Body of pancreas (tissue), 4 donors: Measurements from ENCODE around the gene TMSB10. TPM values are rescaled to one million over a fixed set of nuclear protein-coding genes. Genes with fewer than 3 reads are reported as not detected.
"Not testable (repeated sequence)": the region's sequence is repeated elsewhere in the genome, so short reads cannot be mapped to it uniquely, and the experiment has no call there.

ENCODE experiments used
- ATAC-seq: fragments of 150-250 bp; one replicate; pipeline ENCODE4 v1.9.1; 2016
- DNase-seq, 4 donors: peaks; one replicate each; pipeline ENCODE4 v3.0.0-alpha.2; 2019
- H3K27ac ChIP-seq, 4 donors: fragments of 200-600 bp; sonication (generic); 1 replicate in 3 of 4; 2 replicates in 1 of 4; pipeline versions ENCODE4 v1.5.1 to v1.6.1; 2016 to 2019; ENCODE audit warnings: mild to moderate bottlenecking in 1 of 4, mixed read lengths in 1 of 4, moderate library complexity in 1 of 4
- H3K27me3 ChIP-seq, 2 donors: fragments of 200-600 bp; sonication (generic); one replicate each; pipeline ENCODE4 v1.6.0; 2016; ENCODE audit warnings: mild to moderate bottlenecking in 1 of 2
- H3K36me3 ChIP-seq, 2 donors: fragments of 200-600 bp; sonication (generic); replicated peaks in 1 of 2; 2 replicates each; pipeline ENCODE4 v1.5.1; 2016; ENCODE audit warnings: low read depth in 2 of 2; ENCODE audit not compliant: insufficient read depth in 1 of 2
- H3K4me1 ChIP-seq: fragments of 200-600 bp; sonication (generic); one replicate; pipeline ENCODE4 v1.6.0; 2016
- H3K4me3 ChIP-seq, 2 donors: fragments of 200-600 bp; sonication (generic); 1 replicate in 1 of 2; 2 replicates in 1 of 2; pipeline ENCODE4 v1.5.1; 2016 to 2019
- H3K9me3 ChIP-seq, 3 donors: fragments of 200-600 bp; sonication (generic); 1 replicate in 2 of 3; 2 replicates in 1 of 3; pipeline ENCODE4 v1.5.1; 2016
- POLR2A ChIP-seq, 3 donors: fragments of 450-650 bp; IDR thresholded peaks; one replicate each; pipeline ENCODE4 v1.6.1; 2016; ENCODE audit warnings: antibody characterized with exemption in 3 of 3, mild to moderate bottlenecking in 2 of 3
- WGBS, 2 donors: methylation state at CpG; one replicate each; pipeline ENCODE4 v1.1.5; 2017; 5-methylcytosine and 5-hydroxymethylcytosine counted together
- intact Hi-C: fragments of 100-400 bp; cut with DNase I; formaldehyde crosslinking; loops from one replicate; pipeline ENCODE4 v1.15.1; 2023
- total RNA-seq, 2 donors: library from RNA; depleted of rRNA; stranded (reverse); fragments of >200 nt; gene quantifications; one replicate each; pipeline ENCODE4 v1.1.0, GENCODE V29; 2016
- TF ChIP-seq, protein P1 (sequence below), 7 experiments: fragments of 450-650 bp in 4 of 7; fragments of 200-600 bp in 3 of 7; sonication (generic) in 3 of 7; IDR thresholded peaks; one replicate each; pipeline ENCODE4 v1.5.1; 2016 to 2019; ENCODE audit warnings: antibody characterized with exemption in 7 of 7

Gene TMSB10
- total RNA-seq, 2 donors from 2014 or later, result 672 to 866 TPM

DNA sequence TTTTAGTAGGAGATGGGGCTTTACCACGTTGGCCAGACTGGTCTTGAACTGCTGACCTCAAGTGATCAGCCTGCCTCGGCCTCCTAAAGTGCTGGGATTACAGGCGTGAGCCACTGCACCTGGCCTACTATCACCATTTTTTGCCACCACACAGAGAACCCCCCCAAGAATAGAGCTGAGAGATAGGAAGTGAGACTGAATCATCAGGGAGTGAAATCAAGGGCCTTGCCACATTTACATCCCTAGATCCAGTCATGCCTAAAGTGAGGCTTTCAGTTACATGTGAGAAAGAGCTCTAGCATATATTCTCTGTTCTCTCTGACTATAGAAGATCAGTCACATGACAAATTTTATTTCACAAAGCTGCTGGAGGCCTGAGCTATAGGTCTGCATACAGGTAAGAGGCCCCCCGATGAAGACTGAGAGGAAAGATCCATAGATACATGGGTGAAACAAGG is 37.5 kb downstream of the TMSB10 start:
- TF ChIP-seq POLR2A (IDR thresholded peaks at IDR 0.05), result no peak
- TF ChIP-seq, protein P1, sequence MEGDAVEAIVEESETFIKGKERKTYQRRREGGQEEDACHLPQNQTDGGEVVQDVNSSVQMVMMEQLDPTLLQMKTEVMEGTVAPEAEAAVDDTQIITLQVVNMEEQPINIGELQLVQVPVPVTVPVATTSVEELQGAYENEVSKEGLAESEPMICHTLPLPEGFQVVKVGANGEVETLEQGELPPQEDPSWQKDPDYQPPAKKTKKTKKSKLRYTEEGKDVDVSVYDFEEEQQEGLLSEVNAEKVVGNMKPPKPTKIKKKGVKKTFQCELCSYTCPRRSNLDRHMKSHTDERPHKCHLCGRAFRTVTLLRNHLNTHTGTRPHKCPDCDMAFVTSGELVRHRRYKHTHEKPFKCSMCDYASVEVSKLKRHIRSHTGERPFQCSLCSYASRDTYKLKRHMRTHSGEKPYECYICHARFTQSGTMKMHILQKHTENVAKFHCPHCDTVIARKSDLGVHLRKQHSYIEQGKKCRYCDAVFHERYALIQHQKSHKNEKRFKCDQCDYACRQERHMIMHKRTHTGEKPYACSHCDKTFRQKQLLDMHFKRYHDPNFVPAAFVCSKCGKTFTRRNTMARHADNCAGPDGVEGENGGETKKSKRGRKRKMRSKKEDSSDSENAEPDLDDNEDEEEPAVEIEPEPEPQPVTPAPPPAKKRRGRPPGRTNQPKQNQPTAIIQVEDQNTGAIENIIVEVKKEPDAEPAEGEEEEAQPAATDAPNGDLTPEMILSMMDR (IDR thresholded peaks at IDR 0.05), result no peak
- no peaks in the 10 kb centered on the region for H3K9me3 ChIP-seq
- no peak for DNase-seq
- H3K4me1 ChIP-seq, result peaks cover 16% of the 10 kb centered on the region
- H3K27me3 ChIP-seq, result no peaks in the 10 kb centered on the region
- H3K36me3 ChIP-seq, result no peaks in the 10 kb centered on the region
- no peak for ATAC-seq
- WGBS, 2 donors, result 72 to 79% methylated on average over 4 of the region's 4 CpGs
- no peak overlapping the region for H3K27ac ChIP-seq
- H3K4me3 ChIP-seq, result no peak overlapping the region
- intact Hi-C loops, result no loop called here

DNA sequence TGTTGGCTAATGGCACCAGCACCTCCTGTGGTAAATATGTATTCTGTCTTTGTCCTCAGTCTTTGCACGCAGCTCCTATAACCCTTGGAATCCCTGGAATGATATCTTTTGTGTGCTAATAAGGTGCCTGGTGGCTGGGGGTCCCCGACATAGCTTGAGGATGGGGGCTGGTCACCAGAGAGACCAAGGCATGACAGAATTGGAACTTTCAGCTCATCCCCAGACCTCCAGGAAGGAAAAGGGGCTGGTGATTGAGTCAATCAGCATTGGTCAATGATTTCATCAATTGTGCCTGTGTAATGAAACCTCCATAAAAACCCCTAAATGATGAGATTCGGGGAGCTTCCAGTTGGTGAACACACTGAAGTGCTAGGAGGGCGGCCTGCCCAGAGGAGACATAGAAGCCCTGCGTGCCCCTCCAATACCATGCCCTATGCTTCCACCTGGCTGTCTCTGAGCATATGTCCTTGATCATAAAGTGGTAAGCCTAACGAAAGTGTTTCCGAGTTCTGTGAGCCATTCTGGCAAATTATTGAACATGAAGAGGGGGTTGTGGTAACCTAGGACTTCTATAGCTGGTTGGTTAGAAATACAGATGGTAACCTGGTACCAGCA is 38.9 kb downstream of the TMSB10 start:
- intact Hi-C loops, result no loop called here
- Histone ChIP-seq H3K4me1 (peaks cover 8% of the 10 kb centered on the region), H3K4me3 (no peak overlapping the region), H3K9me3 (no peaks in the 10 kb centered on the region), H3K27me3 (no peaks in the 10 kb centered on the region), H3K36me3 (no peaks in the 10 kb centered on the region), H3K27ac (no peak overlapping the region)
- no peak for ATAC-seq
- WGBS, 2 donors, result 82 to 86% methylated on average over 7 of the region's 7 CpGs
- no peak for DNase-seq
- TF ChIP-seq POLR2A (IDR thresholded peaks at IDR 0.05), result no peak
- TF ChIP-seq, protein P1 (IDR thresholded peaks at IDR 0.05), result no peak

DNA sequence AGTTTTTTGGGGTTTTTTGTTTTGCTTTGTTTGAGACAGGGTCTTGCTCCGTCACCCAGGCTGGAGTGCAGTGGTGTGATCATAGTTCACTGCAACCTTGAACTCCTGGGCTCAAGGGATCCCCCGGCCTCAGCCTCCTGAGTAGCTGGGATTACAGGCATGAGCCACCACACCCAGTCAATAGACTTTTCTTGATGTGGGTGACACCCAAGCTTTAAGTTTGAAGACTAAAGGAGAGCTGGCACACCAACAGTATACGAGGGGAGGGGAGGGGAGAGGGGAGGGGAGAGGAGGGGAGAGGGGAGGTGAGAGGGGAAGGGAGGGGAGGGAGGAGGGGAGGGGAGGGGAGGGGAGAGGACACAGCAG is 40.4 kb downstream of the TMSB10 start:
- H3K9me3 ChIP-seq, intact Hi-C loops, H3K4me1 ChIP-seq, H3K4me3 ChIP-seq, H3K27me3 ChIP-seq, ATAC-seq, H3K36me3 ChIP-seq, H3K27ac ChIP-seq, DNase-seq: not testable (repeated sequence)
- WGBS, 2 donors, result 77 to 86% methylated on average over 2 to 3 of the region's 3 CpGs

DNA sequence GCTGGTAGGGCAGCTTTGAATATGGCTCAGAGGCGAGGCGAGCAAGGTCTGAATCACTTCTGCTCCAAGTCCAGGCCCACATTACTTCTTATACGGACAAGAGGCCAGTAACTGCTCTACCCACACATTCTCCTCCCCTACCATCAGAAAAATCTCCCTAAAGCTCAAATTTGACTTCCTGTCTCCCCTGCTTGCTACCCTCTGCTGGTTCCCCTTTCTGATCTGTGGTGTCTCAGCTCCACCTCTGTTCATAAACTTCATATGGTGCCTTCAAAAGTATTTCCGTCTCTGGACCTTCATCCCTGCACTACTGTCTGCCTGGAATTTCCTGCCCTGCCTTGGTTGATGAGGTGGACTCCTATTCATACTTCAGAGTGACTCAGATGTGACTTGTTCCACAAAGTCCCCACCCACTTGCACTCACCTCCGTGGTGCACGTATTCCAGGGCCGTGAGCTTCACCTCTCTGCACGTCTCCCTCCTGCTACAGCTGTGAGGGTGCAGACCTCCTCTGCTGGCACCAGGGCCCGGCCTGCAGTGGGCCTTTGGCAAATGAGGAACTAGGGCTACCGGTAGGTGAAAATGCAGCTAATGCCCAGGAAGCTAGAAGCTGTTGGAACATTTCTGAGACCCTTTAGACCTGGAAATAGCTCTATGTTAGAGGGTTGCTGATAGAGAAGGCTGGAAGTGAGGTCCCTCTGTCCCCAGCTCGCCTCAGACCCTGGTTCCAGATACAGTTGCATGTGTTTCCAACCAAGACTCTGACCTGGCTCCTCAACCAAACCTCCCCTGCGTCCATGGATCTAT is 41.0 kb downstream of the TMSB10 start:
- TF ChIP-seq, protein P1 (IDR thresholded peaks at IDR 0.05), result no peak
- TF ChIP-seq POLR2A (IDR thresholded peaks at IDR 0.05), result no peak
- no peaks in the 10 kb centered on the region for H3K9me3 ChIP-seq
- no peak for DNase-seq
- H3K4me3 ChIP-seq, result no peak overlapping the region
- no peaks in the 10 kb centered on the region for H3K27me3 ChIP-seq
- H3K36me3 ChIP-seq, result no peaks in the 10 kb centered on the region
- H3K4me1 ChIP-seq, result no peaks in the 10 kb centered on the region
- no peak overlapping the region for H3K27ac ChIP-seq
- intact Hi-C loops, result no loop called here
- WGBS, 2 donors, result 77 to 88% methylated on average over 11 of the region's 12 CpGs
- no peak for ATAC-seq

DNA sequence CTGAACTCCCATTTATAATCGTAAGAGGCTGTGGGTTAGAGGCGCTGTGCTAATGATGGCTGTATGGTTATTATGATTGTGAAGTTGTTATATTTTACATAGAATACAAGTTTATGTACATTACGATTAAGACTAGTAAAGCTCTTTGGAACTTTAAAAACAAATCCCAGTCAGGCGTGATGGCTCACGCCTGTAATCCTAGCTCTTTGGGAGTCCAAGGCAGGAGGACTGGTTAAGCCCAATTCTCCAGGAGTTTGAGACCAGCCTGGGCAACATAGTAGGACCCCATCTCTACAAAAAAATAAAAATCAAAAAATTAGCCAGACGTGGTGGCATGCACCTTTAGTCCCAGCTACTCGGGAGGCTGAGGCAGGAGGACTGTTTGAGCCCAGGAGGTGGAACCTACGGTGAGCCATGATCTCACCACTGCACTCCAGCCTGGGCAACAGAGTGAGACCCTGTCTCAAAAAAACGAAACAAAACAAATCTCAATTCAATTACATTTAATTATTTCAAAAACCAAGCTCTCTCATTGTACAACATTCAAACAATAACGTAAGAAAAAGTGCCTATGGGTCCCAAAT is 41.6 kb downstream of the TMSB10 start:
- Histone ChIP-seq H3K27ac (no peak overlapping the region), H3K27me3 (no peaks in the 10 kb centered on the region), H3K36me3 (no peaks in the 10 kb centered on the region), H3K9me3 (no peaks in the 10 kb centered on the region), H3K4me3 (no peak overlapping the region), H3K4me1 (no peaks in the 10 kb centered on the region)
- WGBS, 2 donors, result 81 to 90% methylated on average over 10 of the region's 10 CpGs
- intact Hi-C loops, result no loop called here
- TF ChIP-seq POLR2A (IDR thresholded peaks at IDR 0.05), result no peak
- TF ChIP-seq, protein P1 (IDR thresholded peaks at IDR 0.05), result no peak
- ATAC-seq (no peak), DNase-seq (no peak)
